ENCODE data around the gene ZNF850. TPM values are rescaled to one million over a fixed set of nuclear protein-coding genes. Genes with fewer than 3 reads are reported as not detected.

ZNF850 gene
- total and polyA plus RNA-seq, 9 of the 15 experiments (the other 6 are each of a cell fraction or from before 2014, with no cell fraction given) = 1.2 to 13.0 (median 5.9) TPM

- TF ChIP-seq, protein P1, sequence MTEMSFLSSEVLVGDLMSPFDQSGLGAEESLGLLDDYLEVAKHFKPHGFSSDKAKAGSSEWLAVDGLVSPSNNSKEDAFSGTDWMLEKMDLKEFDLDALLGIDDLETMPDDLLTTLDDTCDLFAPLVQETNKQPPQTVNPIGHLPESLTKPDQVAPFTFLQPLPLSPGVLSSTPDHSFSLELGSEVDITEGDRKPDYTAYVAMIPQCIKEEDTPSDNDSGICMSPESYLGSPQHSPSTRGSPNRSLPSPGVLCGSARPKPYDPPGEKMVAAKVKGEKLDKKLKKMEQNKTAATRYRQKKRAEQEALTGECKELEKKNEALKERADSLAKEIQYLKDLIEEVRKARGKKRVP (CRISPR knock-in tag; IDR thresholded peaks at IDR 0.05) = no peak
- TF ChIP-seq MTA1 (IDR thresholded peaks at IDR 0.05; ENCODE audit: borderline replicate concordance) (no peak), CHCHD3 (CRISPR knock-in tag; IDR thresholded peaks at IDR 0.05) (no peak), PTRF (tag; IDR thresholded peaks at IDR 0.05) (no peak), HNRNPK (IDR thresholded peaks at IDR 0.05; ENCODE audit: low read depth, low read length, poor library complexity, severe bottlenecking) (no peak), TFAP4 (CRISPR knock-in tag; IDR thresholded peaks at IDR 0.05; ENCODE audit: borderline replicate concordance) (peak; percentile 44; the same call in 1 of the 2 replicates), BRCA1 (IDR thresholded peaks at IDR 0.05) (no peak), BRCA1 (CRISPR knock-in tag; IDR thresholded peaks at IDR 0.05) (no peak), ZNF395 (CRISPR knock-in tag; IDR thresholded peaks at IDR 0.05) (peak; percentile 68; the same call in 1 of the 2 replicates), ZNF696 (CRISPR knock-in tag; conservative IDR thresholded peaks at IDR 0.05) (no peak), GTF2F1 (IDR thresholded peaks at IDR 0.05; ENCODE audit: low read depth, low read length) (no peak), RFX7 (CRISPR knock-in tag; IDR thresholded peaks at IDR 0.05) (no peak), RBM14 (IDR thresholded peaks at IDR 0.05; ENCODE audit: borderline replicate concordance, insufficient read depth, low read depth, low read length) (no peak), ETS1 (conservative IDR thresholded peaks at IDR 0.05; ENCODE audit: control insufficient read depth, low read depth, low read length) (no peak), HEY1 (CRISPR knock-in tag; IDR thresholded peaks at IDR 0.05; ENCODE audit: borderline replicate concordance) (no peak), CBFA2T2 (conservative IDR thresholded peaks at IDR 0.05) (no peak; the same call in 1 of the 2 replicates), ZNF583 (CRISPR knock-in tag; IDR thresholded peaks at IDR 0.05) (no peak), MYNN (IDR thresholded peaks at IDR 0.05) (peak; percentile 76), MYNN (CRISPR knock-in tag; IDR thresholded peaks at IDR 0.05) (no peak), ZNF668 (CRISPR knock-in tag; IDR thresholded peaks at IDR 0.05) (no peak)
- TF ChIP-seq, protein P2, sequence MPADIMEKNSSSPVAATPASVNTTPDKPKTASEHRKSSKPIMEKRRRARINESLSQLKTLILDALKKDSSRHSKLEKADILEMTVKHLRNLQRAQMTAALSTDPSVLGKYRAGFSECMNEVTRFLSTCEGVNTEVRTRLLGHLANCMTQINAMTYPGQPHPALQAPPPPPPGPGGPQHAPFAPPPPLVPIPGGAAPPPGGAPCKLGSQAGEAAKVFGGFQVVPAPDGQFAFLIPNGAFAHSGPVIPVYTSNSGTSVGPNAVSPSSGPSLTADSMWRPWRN (IDR thresholded peaks at IDR 0.05; ENCODE audit: low read depth) = no peak
Measured at GRCh38 chr19:36771261-36772231, 1.1 kb downstream of the ZNF850 start (continued).

Measured in K562 (cell line).